Smooth muscle cell (in vitro differentiated cells): ENCODE measurements around the gene CACNG5. TPM values are rescaled to one million over a fixed set of nuclear protein-coding genes. Genes with fewer than 3 reads are reported as not detected.

ENCODE experiments used
- DNase-seq: peaks from one replicate; lab custom pipeline; 2025; ENCODE audit not compliant: unreplicated experiment; lab: John Stamatoyannopoulos, UW
- H2AFZ ChIP-seq: fragments of 200-600 bp; sonication (generic); 2 replicates; pipeline ENCODE4 v1.6.0; 2016; ENCODE audit warnings: antibody characterized with exemption, low read depth, mild to moderate bottlenecking
- H3F3A ChIP-seq: fragments of 200-600 bp; sonication (generic); 2 replicates; pipeline ENCODE4 v1.6.0; 2017; ENCODE audit warnings: antibody characterized with exemption, low read depth
- H3K27ac ChIP-seq: fragments of 200-600 bp; sonication (generic); 2 replicates; pipeline ENCODE4 v1.5.1; 2016; ENCODE audit warnings: low read depth, mild to moderate bottlenecking
- H3K27me3 ChIP-seq: fragments of 200-600 bp; sonication (generic); 2 replicates; pipeline ENCODE4 v1.6.1; 2016; ENCODE audit warnings: low read depth, mild to moderate bottlenecking
- H3K36me3 ChIP-seq: fragments of 200-600 bp; sonication (generic); 2 replicates; pipeline ENCODE4 v1.5.1; 2016; ENCODE audit warnings: low read depth
- H3K4me1 ChIP-seq: fragments of 200-600 bp; sonication (generic); 2 replicates; pipeline ENCODE4 v1.5.1; 2016; ENCODE audit warnings: low read depth
- H3K4me2 ChIP-seq: fragments of 200-600 bp; sonication (generic); 2 replicates; pipeline ENCODE4 v1.6.0; 2016; ENCODE audit warnings: mild to moderate bottlenecking
- H3K4me3 ChIP-seq: fragments of 200-600 bp; sonication (generic); 2 replicates; pipeline ENCODE4 v1.5.1; 2016; ENCODE audit warnings: mild to moderate bottlenecking
- H3K79me2 ChIP-seq: fragments of 200-600 bp; sonication (generic); 2 replicates; pipeline ENCODE4 v1.6.0; 2016; ENCODE audit warnings: low read depth, mild to moderate bottlenecking
- H3K9ac ChIP-seq: fragments of 200-600 bp; sonication (generic); 2 replicates; pipeline ENCODE4 v1.6.0; 2016; ENCODE audit warnings: low read depth
- H3K9me3 ChIP-seq: fragments of 200-600 bp; sonication (generic); replicated peaks from 2 replicates; pipeline ENCODE4 v1.5.1; 2016; ENCODE audit warnings: low read depth
- H4K20me1 ChIP-seq: fragments of 200-600 bp; sonication (generic); 2 replicates; pipeline ENCODE4 v1.6.0; 2016; ENCODE audit warnings: low read depth
- CTCF ChIP-seq: fragments of 200-600 bp; sonication (generic); IDR thresholded peaks from 2 replicates; pipeline ENCODE4 v1.5.1; 2017; ENCODE audit warnings: borderline replicate concordance, mild to moderate bottlenecking, antibody characterized with exemption; ENCODE audit not compliant: insufficient read depth, poor library complexity, severe bottlenecking
- WGBS: methylation state at CpG from one replicate; pipeline ENCODE4 v1.1.7; 2016; ENCODE audit warnings: low lambda C conversion rate; 5-methylcytosine and 5-hydroxymethylcytosine counted together
- polyA plus RNA-seq: library from polyadenylated mRNA; unstranded; fragments of >200 nt; fragmentation: Nextera tagmentation; extraction: Ambion mirVana; gene quantifications from 2 replicates; pipeline ENCODE4 v1.2.1, GENCODE V29; 2016
- total RNA-seq: library from RNA; depleted of rRNA; stranded (reverse); fragments of >200 nt; gene quantifications from 2 replicates; pipeline ENCODE4 v1.2.3, GENCODE V29; 2014

CACNG5 gene
- total and polyA plus RNA-seq, 2 experiments from 2014 or later, result not detected

- no peak overlapping the region for H3K9ac ChIP-seq
- no peaks in the 10 kb centered on the region for H3F3A ChIP-seq
- no peak for DNase-seq
- H3K27ac ChIP-seq, result no peak overlapping the region
- H4K20me1 ChIP-seq, result no peaks in the 10 kb centered on the region
- no peak overlapping the region for H3K4me3 ChIP-seq
- H3K4me1 ChIP-seq, result no peaks in the 10 kb centered on the region
- H3K9me3 ChIP-seq, result no peaks in the 10 kb centered on the region
- H3K27me3 ChIP-seq, result peaks cover 4% of the 10 kb centered on the region
- no peak overlapping the region for H2AFZ ChIP-seq
- 91% methylated on average over 12 of the region's 12 CpGs for WGBS
- TF ChIP-seq CTCF, result no peak
- no peaks in the 10 kb centered on the region for H3K79me2 ChIP-seq
- H3K4me2 ChIP-seq, result no peak overlapping the region
- H3K36me3 ChIP-seq, result no peaks in the 10 kb centered on the region
Measured at GRCh38 chr17:66858226-66859083, 23.5 kb downstream of the CACNG5 start.

GRCh38 chr17:66859353-66859752 lies 24.4 kb downstream of the CACNG5 start:
- no peaks in the 10 kb centered on the region for H3K36me3 ChIP-seq
- no peak for TF ChIP-seq CTCF
- no peak overlapping the region for H3K4me2 ChIP-seq
- peaks cover 4% of the 10 kb centered on the region for H3K27me3 ChIP-seq
- no peak for DNase-seq
- no peaks in the 10 kb centered on the region for H3K9me3 ChIP-seq
- H2AFZ ChIP-seq, result no peak overlapping the region
- no peak overlapping the region for H3K4me3 ChIP-seq
- no peak overlapping the region for H3K27ac ChIP-seq
- H3K4me1 ChIP-seq, result no peaks in the 10 kb centered on the region
- 82% methylated on average over 8 of the region's 8 CpGs for WGBS
- H4K20me1 ChIP-seq, result no peaks in the 10 kb centered on the region
- H3K9ac ChIP-seq, result no peak overlapping the region
- no peaks in the 10 kb centered on the region for H3F3A ChIP-seq
- H3K79me2 ChIP-seq, result no peaks in the 10 kb centered on the region

GRCh38 chr17:66860204-66860603 lies 25.3 kb downstream of the CACNG5 start:
- H3K4me1 ChIP-seq, result no peaks in the 10 kb centered on the region
- TF ChIP-seq CTCF, result no peak
- no peaks in the 10 kb centered on the region for H3K9me3 ChIP-seq
- no peak overlapping the region for H3K9ac ChIP-seq
- WGBS, result 79% methylated on average over 3 of the region's 3 CpGs
- H3K4me3 ChIP-seq, result no peak overlapping the region
- H3K4me2 ChIP-seq, result no peak overlapping the region
- DNase-seq, result no peak
- H4K20me1 ChIP-seq, result no peaks in the 10 kb centered on the region
- H3K27ac ChIP-seq, result no peak overlapping the region
- H3K27me3 ChIP-seq, result peaks cover 4% of the 10 kb centered on the region
- no peak overlapping the region for H2AFZ ChIP-seq
- H3F3A ChIP-seq, result no peaks in the 10 kb centered on the region
- no peaks in the 10 kb centered on the region for H3K36me3 ChIP-seq
- H3K79me2 ChIP-seq, result no peaks in the 10 kb centered on the region

- H3K79me2 ChIP-seq, result no peaks in the 10 kb centered on the region
- peaks cover 4% of the 10 kb centered on the region for H3K27me3 ChIP-seq
- H3F3A ChIP-seq, result no peaks in the 10 kb centered on the region
- no peak for DNase-seq
- no peak overlapping the region for H3K4me2 ChIP-seq
- WGBS, result 88% methylated on average over 2 of the region's 2 CpGs
- H3K27ac ChIP-seq, result no peak overlapping the region
- no peak for TF ChIP-seq CTCF
- H3K9ac ChIP-seq, result no peak overlapping the region
- no peaks in the 10 kb centered on the region for H3K4me1 ChIP-seq
- H3K4me3 ChIP-seq, result no peak overlapping the region
- peaks cover 7% of the 10 kb centered on the region for H3K9me3 ChIP-seq
- no peaks in the 10 kb centered on the region for H4K20me1 ChIP-seq
- H3K36me3 ChIP-seq, result no peaks in the 10 kb centered on the region
- no peak overlapping the region for H2AFZ ChIP-seq
Measured at GRCh38 chr17:66863820-66864219, 28.9 kb downstream of the CACNG5 start.
